ENCODE results near the gene NOP53.
"Not testable (repeated sequence)": the region's sequence is repeated elsewhere in the genome, so short reads cannot be mapped to it uniquely, and the experiment has no call there.

- TF ChIP-seq CTCF (conservative IDR thresholded peaks at IDR 0.05; ENCODE audit: low read depth, low read length); EZH2 (IDR thresholded peaks at IDR 0.05; ENCODE audit: borderline replicate concordance, low read depth, low read length, poor library complexity, severe bottlenecking): not testable (repeated sequence)
Observed at GRCh38 chr19:47746129-47746528, 783 bp downstream of the NOP53 start.
